Peyer's patch (tissue), 4 donors: ENCODE data around the gene GALK2. TPM values are rescaled to one million over a fixed set of nuclear protein-coding genes. Genes with fewer than 3 reads are reported as not detected.

Source experiments
- DNase-seq, 3 donors: peaks; one replicate each; pipeline ENCODE4 v3.0.0-alpha.2; 2017 to 2019
- H3K27ac ChIP-seq, 4 donors: fragments of 200-600 bp; sonication (generic); one replicate each; pipeline ENCODE4 v1.5.1; 2016 to 2019
- H3K27me3 ChIP-seq, 2 donors: fragments of 200-600 bp; sonication (generic); one replicate each; pipeline ENCODE4 v1.5.1; 2019
- H3K36me3 ChIP-seq, 3 donors: fragments of 200-600 bp; sonication (generic); one replicate each; pipeline ENCODE4 v1.5.1; 2016 to 2019
- H3K4me1 ChIP-seq, 4 donors: fragments of 200-600 bp; sonication (generic); one replicate each; pipeline ENCODE4 v1.5.1; 2016 to 2019
- H3K4me3 ChIP-seq, 4 donors: fragments of 200-600 bp; sonication (generic); 1 replicate in 3 of 4; 2 replicates in 1 of 4; pipeline ENCODE4 v1.5.1; 2016 to 2019; ENCODE audit warnings: mild to moderate bottlenecking in 1 of 4
- H3K9me3 ChIP-seq, 4 donors: fragments of 200-600 bp; sonication (generic); one replicate each; pipeline ENCODE4 v1.5.1; 2016 to 2019; ENCODE audit warnings: mild to moderate bottlenecking in 1 of 4
- CTCF ChIP-seq, 6 experiments: fragments of 450-650 bp in 4 of 6; fragments of 200-600 bp in 2 of 6; sonication (generic) in 1 of 6; IDR thresholded peaks; one replicate each; pipeline ENCODE4 v1.5.1; 2017 to 2019; ENCODE audit warnings: antibody characterized with exemption in 6 of 6, mild to moderate bottlenecking in 3 of 6, moderate library complexity in 1 of 6
- POLR2A ChIP-seq, 2 donors: fragments of 450-650 bp; IDR thresholded peaks; one replicate each; pipeline ENCODE4 v1.5.1; 2017; ENCODE audit warnings: antibody characterized with exemption in 2 of 2, mild to moderate bottlenecking in 2 of 2, moderate library complexity in 2 of 2
- total RNA-seq, 4 donors: library from RNA; depleted of rRNA; stranded (reverse); fragments of >200 nt; gene quantifications; one replicate each; pipeline ENCODE4 v1.1.0, GENCODE V29; 2016

The GALK2 gene
- total RNA-seq, 4 donors from 2014 or later = 33.4 to 61.9 (median 44.3) TPM

GRCh38 chr15:49293941-49294340 lies 123.9 kb downstream of the GALK2 start:
- Histone ChIP-seq H3K36me3 (peaks cover 0 to 14% (median 0%) of the 10 kb centered on the region in 3 donors), H3K27ac (no peak overlapping the region), H3K4me1 (no peaks in the 10 kb centered on the region), H3K27me3 (no peaks in the 10 kb centered on the region), H3K9me3 (no peaks in the 10 kb centered on the region), H3K4me3 (no peak overlapping the region)
- no peak for DNase-seq
- TF ChIP-seq POLR2A (IDR thresholded peaks at IDR 0.05) = no peak
- no peak for TF ChIP-seq CTCF (IDR thresholded peaks at IDR 0.05)

- H3K4me3 ChIP-seq = no peak overlapping the region
- no peaks in the 10 kb centered on the region for H3K27me3 ChIP-seq
- no peak overlapping the region for H3K27ac ChIP-seq
- peaks cover 0 to 12% (median 0%) of the 10 kb centered on the region in 3 donors for H3K36me3 ChIP-seq
- TF ChIP-seq CTCF (IDR thresholded peaks at IDR 0.05) (no peak), POLR2A (IDR thresholded peaks at IDR 0.05) (no peak)
- H3K4me1 ChIP-seq = no peaks in the 10 kb centered on the region
- no peak for DNase-seq
- no peaks in the 10 kb centered on the region for H3K9me3 ChIP-seq
Measured at GRCh38 chr15:49296258-49296657, 126.2 kb downstream of the GALK2 start.

DNA sequence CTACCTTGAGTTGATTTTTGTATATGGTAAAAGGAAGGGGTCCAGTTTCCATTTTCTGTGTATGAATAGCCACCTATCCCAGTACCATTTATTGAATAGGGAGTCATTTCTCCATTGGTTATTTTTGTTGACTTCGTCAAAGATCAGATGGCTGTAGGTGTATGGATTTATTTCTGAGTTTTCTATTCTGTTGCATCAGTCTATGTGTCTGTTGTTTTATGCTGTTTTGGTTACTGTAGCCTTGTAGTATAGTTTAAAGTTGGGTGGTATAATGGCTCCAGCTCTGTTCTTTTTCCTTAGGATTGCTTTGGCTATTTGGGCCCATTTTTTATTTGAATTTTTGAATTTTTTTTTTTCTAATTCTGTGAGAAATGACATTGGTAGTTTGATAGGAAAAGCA lies 127.5 kb downstream of the GALK2 start:
- no peak overlapping the region for H3K4me3 ChIP-seq
- H3K4me1 ChIP-seq = no peaks in the 10 kb centered on the region
- H3K36me3 ChIP-seq = peaks cover 0 to 10% (median 0%) of the 10 kb centered on the region in 3 donors
- DNase-seq = no peak
- H3K27ac ChIP-seq = no peak overlapping the region
- TF ChIP-seq CTCF (IDR thresholded peaks at IDR 0.05) (no peak), POLR2A (IDR thresholded peaks at IDR 0.05) (no peak)
- H3K27me3 ChIP-seq = no peaks in the 10 kb centered on the region
- H3K9me3 ChIP-seq = no peaks in the 10 kb centered on the region

DNA sequence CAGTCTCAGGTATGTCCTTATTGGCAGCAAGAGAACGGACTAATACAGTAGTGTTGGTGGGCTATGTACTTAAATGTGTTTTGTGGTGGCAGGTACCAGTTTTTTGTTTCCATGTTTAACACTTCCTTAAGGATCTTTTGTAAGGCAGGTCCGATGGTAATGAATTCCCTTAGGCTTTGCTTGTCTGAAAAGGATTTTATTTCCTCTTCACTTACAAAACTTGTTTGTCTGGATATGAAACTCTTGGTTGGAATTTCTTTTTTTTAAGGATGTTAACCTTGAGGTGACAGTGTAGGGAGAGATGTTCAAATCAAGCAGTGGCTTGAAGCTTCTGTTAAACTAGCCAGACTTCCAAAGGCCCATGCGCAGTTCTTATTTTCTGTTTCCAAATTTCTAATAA lies 130.8 kb downstream of the GALK2 start:
- Histone ChIP-seq H3K27ac (no peak overlapping the region), H3K36me3 (peaks cover 0 to 20% (median 0%) of the 10 kb centered on the region in 3 donors), H3K4me3 (no peak overlapping the region), H3K9me3 (no peaks in the 10 kb centered on the region), H3K4me1 (no peaks in the 10 kb centered on the region), H3K27me3 (no peaks in the 10 kb centered on the region)
- DNase-seq = no peak
- TF ChIP-seq CTCF (IDR thresholded peaks at IDR 0.05) (no peak), POLR2A (IDR thresholded peaks at IDR 0.05) (no peak)

DNA sequence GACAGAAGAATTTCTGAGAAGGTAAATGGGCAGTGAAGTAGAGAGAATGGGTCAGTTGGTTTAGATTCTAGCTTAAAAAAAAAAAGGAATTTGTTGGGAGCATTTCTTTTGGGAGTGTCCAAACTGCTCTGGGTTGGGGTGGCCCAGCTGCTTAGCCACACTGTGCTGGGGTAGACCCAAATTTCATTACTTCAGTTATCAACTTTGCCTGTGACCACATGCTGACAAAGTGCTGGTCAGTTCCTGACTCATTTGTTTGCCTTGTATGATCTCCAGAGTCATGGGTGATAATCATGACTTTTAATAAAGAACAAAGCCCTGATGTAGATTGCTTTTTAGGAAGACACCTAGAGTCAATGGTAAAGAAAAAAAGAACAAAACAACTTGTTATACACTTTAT lies 131.5 kb downstream of the GALK2 start:
- peaks cover 0 to 18% (median 0%) of the 10 kb centered on the region in 3 donors for H3K36me3 ChIP-seq
- H3K4me3 ChIP-seq = no peak overlapping the region
- no peaks in the 10 kb centered on the region for H3K4me1 ChIP-seq
- H3K27ac ChIP-seq = no peak overlapping the region
- H3K27me3 ChIP-seq = no peaks in the 10 kb centered on the region
- no peak for TF ChIP-seq POLR2A (IDR thresholded peaks at IDR 0.05)
- TF ChIP-seq CTCF (IDR thresholded peaks at IDR 0.05) = no peak
- DNase-seq = no peak
- H3K9me3 ChIP-seq = no peaks in the 10 kb centered on the region

DNA sequence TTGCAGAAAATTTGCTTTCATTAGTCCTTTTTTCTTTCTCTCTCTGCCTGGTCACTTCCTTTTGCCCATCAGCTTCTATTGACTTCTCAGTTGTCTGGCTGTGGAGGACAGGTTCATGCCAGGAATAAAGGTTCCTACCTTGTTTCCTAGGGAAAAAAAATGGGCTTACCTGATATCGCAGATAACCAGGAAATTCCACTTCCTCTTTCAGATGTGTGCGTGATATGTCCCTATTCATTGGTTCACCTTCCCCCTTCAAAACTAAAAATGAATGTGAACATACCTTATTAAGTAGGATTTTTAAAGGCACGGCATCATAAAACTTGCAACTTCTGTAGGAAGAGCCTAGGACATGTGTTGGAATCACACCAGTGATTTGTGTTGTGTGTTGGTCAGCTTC lies 133.0 kb downstream of the GALK2 start:
- Histone ChIP-seq H3K27ac (no peak overlapping the region), H3K9me3 (no peaks in the 10 kb centered on the region), H3K27me3 (no peaks in the 10 kb centered on the region), H3K4me1 (no peaks in the 10 kb centered on the region), H3K36me3 (peaks cover 0 to 17% (median 0%) of the 10 kb centered on the region in 3 donors), H3K4me3 (no peak overlapping the region)
- no peak for DNase-seq
- TF ChIP-seq CTCF (IDR thresholded peaks at IDR 0.05) = no peak
- no peak for TF ChIP-seq POLR2A (IDR thresholded peaks at IDR 0.05)
